ENCODE measurements around the gene OTOG. TPM values are rescaled to one million over a fixed set of nuclear protein-coding genes. Genes with fewer than 3 reads are reported as not detected.

Gene OTOG
- total RNA-seq, 6 experiments from 2014 or later = not detected

- DNase-seq (no peak), ATAC-seq (no peak)
- Histone ChIP-seq H3K4me1 (no peaks in the 10 kb centered on the region), H3K27ac (no peak overlapping the region), H3K9me3 (no peaks in the 10 kb centered on the region), H3K4me3 (no peak overlapping the region), H3K36me3 (no peaks in the 10 kb centered on the region), H3K27me3 (no peaks in the 10 kb centered on the region)
- 61% methylated on average over 3 of the region's 5 CpGs for WGBS (ENCODE audit: insufficient coverage, low coverage, low lambda C conversion rate, missing lambda C conversion rate)
- TF ChIP-seq POLR2A (IDR thresholded peaks at IDR 0.05) = no peak
- no peak for TF ChIP-seq CTCF (IDR thresholded peaks at IDR 0.05)
- intact Hi-C loops (cut with DNase I) = no loop called here
These were observed 31.4 kb upstream of the OTOG start for GRCh38 chr11:17515443-17516176.

- H3K36me3 ChIP-seq = no peaks in the 10 kb centered on the region
- 72% methylated on average over 3 of the region's 7 CpGs for WGBS (ENCODE audit: insufficient coverage, low coverage, low lambda C conversion rate, missing lambda C conversion rate)
- DNase-seq = no peak
- no peak for ATAC-seq
- no peak overlapping the region for H3K27ac ChIP-seq
- H3K4me3 ChIP-seq = no peak overlapping the region
- no peaks in the 10 kb centered on the region for H3K27me3 ChIP-seq
- no peaks in the 10 kb centered on the region for H3K9me3 ChIP-seq
- intact Hi-C loops (cut with DNase I) = no loop called here
- no peak for TF ChIP-seq CTCF (IDR thresholded peaks at IDR 0.05)
- TF ChIP-seq POLR2A (IDR thresholded peaks at IDR 0.05) = no peak
- H3K4me1 ChIP-seq = no peaks in the 10 kb centered on the region
These were observed 30.4 kb upstream of the OTOG start for GRCh38 chr11:17516551-17517150.

- no peak overlapping the region for H3K27ac ChIP-seq
- TF ChIP-seq CTCF (IDR thresholded peaks at IDR 0.05) (no peak), POLR2A (IDR thresholded peaks at IDR 0.05) (no peak)
- H3K4me1 ChIP-seq = no peaks in the 10 kb centered on the region
- intact Hi-C loops (cut with DNase I) = no loop called here
- H3K27me3 ChIP-seq = no peaks in the 10 kb centered on the region
- no peaks in the 10 kb centered on the region for H3K9me3 ChIP-seq
- no peak overlapping the region for H3K4me3 ChIP-seq
- no peaks in the 10 kb centered on the region for H3K36me3 ChIP-seq
- 66% methylated on average over 3 of the region's 10 CpGs for WGBS (ENCODE audit: insufficient coverage, low coverage, low lambda C conversion rate, missing lambda C conversion rate)
- ATAC-seq (no peak), DNase-seq (no peak)
These were observed 29.9 kb upstream of the OTOG start for GRCh38 chr11:17517186-17517585.

- intact Hi-C loops (cut with DNase I) = no loop called here
- Histone ChIP-seq H3K27ac (no peak overlapping the region), H3K36me3 (no peaks in the 10 kb centered on the region), H3K9me3 (no peaks in the 10 kb centered on the region), H3K4me3 (no peak overlapping the region), H3K27me3 (no peaks in the 10 kb centered on the region), H3K4me1 (no peaks in the 10 kb centered on the region)
- ATAC-seq (no peak), DNase-seq (no peak)
- 44% methylated on average over 2 of the region's 2 CpGs for WGBS (ENCODE audit: insufficient coverage, low coverage, low lambda C conversion rate, missing lambda C conversion rate)
- TF ChIP-seq POLR2A (IDR thresholded peaks at IDR 0.05) (no peak), CTCF (IDR thresholded peaks at IDR 0.05) (no peak)
These were observed 28.7 kb upstream of the OTOG start for GRCh38 chr11:17518366-17518765.
